Stomach (tissue), 4 donors: ENCODE data around the gene DLGAP1.

Source experiments
- POLR2A ChIP-seq, 4 donors: fragments of 450-650 bp; IDR thresholded peaks; one replicate each; pipeline ENCODE4 v1.6.1; 2016; ENCODE audit warnings: antibody characterized with exemption in 4 of 4, control low read depth in 2 of 4, mild to moderate bottlenecking in 1 of 4, moderate library complexity in 1 of 4
- POLR2AphosphoS5 ChIP-seq, 3 donors: sonication (generic); formaldehyde crosslinking; IDR thresholded peaks; one replicate each; pipeline ENCODE4 v1.6.1; 2016; ENCODE audit warnings: antibody characterized with exemption in 3 of 3
- TF ChIP-seq, protein P1 (sequence below), 7 experiments: fragments of 450-650 bp in 4 of 7; fragments of 200-600 bp in 3 of 7; sonication (generic) in 3 of 7; IDR thresholded peaks; one replicate each; pipeline ENCODE4 v1.5.1; 2016 to 2019; ENCODE audit warnings: antibody characterized with exemption in 7 of 7, control low read depth in 2 of 7, mild to moderate bottlenecking in 1 of 7

DNA sequence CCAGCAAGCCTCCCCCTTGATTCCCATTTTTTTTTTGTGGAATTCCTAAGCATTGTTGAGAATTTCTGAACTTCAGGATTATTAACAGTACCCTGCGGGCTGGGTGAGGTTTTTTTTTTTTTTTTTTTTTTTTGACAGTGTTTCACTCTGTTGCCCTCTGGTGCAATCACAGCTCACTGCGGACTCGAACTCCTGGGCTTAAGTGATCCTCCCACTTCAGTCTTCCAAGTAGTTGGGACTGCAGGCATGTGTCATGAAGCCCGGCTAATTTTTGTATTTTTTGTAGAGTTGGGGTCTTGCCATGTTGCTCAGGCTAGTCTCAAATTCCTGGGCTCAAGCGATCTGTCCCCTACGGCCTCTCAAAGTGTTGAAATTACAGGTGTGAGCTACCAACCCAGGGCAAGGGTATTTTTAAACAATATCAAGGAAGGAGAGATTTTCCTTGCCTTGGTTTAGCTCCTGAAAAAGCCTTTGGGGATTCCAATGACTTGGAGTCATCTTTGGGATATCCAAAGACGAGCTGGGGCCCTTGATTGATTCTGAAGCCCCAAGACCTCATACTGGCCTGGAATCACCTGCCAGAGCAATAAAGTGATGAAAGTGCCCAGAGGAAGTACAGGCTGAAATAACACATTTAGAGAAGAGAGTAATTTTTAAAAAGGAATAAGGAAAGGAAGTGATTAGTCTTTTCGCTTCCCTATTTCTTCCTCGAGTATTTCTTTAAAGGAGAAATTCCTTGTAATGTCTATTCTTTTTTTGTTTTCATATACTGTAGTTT, 764.9 kb downstream of the DLGAP1 start:
- TF ChIP-seq POLR2A (IDR thresholded peaks at IDR 0.05), result no peak
- TF ChIP-seq POLR2AphosphoS5 (IDR thresholded peaks at IDR 0.05), result no peak
- TF ChIP-seq, protein P1, sequence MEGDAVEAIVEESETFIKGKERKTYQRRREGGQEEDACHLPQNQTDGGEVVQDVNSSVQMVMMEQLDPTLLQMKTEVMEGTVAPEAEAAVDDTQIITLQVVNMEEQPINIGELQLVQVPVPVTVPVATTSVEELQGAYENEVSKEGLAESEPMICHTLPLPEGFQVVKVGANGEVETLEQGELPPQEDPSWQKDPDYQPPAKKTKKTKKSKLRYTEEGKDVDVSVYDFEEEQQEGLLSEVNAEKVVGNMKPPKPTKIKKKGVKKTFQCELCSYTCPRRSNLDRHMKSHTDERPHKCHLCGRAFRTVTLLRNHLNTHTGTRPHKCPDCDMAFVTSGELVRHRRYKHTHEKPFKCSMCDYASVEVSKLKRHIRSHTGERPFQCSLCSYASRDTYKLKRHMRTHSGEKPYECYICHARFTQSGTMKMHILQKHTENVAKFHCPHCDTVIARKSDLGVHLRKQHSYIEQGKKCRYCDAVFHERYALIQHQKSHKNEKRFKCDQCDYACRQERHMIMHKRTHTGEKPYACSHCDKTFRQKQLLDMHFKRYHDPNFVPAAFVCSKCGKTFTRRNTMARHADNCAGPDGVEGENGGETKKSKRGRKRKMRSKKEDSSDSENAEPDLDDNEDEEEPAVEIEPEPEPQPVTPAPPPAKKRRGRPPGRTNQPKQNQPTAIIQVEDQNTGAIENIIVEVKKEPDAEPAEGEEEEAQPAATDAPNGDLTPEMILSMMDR (IDR thresholded peaks at IDR 0.05), result no peak
